NCI-H146 treated with DMSO at 0.1 percent for 48 hours (cell line): ENCODE results near the gene PSMG1.
"Not testable (repeated sequence)": the region's sequence is repeated elsewhere in the genome, so short reads cannot be mapped to it uniquely, and the experiment has no call there.

Experiments used
- DNase-seq: peaks from one replicate; lab custom pipeline; 2025; ENCODE audit not compliant: unreplicated experiment; lab: John Stamatoyannopoulos, UW

PSMG1 gene, protein sequence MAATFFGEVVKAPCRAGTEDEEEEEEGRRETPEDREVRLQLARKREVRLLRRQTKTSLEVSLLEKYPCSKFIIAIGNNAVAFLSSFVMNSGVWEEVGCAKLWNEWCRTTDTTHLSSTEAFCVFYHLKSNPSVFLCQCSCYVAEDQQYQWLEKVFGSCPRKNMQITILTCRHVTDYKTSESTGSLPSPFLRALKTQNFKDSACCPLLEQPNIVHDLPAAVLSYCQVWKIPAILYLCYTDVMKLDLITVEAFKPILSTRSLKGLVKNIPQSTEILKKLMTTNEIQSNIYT

GRCh38 chr21:39183272-39184049, at the start of gene PSMG1:
TSS of gene PSMG1 (minus strand) at chr21:39183451. CDS start at chr21:39183385, 66 bp downstream.
- peak; percentile 79 for DNase-seq

DNA sequence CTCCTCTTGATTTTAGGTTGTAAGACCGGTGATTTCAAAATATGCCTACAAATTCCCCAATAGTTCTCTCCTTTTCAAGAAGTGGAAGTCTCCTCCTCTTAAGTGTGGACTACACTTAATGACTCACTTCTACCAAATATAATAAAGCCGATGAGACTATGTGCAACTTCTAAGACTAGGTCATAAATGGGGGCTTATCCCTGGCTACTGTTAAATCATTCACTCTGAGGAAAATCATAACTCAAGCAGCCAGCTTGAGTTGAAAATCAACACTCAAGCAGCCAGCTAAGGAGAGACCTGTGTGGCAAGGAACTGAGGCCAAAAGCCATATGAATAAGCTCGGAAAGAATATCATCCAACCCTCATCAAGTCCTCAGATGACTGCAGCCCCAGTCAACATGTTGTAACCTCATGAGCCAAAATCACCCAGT, 49.6 kb upstream of the PSMG1 start:
- DNase-seq: no peak

- no peak for DNase-seq
Observed at GRCh38 chr21:39224930-39225329, 41.7 kb upstream of the PSMG1 start.

DNA sequence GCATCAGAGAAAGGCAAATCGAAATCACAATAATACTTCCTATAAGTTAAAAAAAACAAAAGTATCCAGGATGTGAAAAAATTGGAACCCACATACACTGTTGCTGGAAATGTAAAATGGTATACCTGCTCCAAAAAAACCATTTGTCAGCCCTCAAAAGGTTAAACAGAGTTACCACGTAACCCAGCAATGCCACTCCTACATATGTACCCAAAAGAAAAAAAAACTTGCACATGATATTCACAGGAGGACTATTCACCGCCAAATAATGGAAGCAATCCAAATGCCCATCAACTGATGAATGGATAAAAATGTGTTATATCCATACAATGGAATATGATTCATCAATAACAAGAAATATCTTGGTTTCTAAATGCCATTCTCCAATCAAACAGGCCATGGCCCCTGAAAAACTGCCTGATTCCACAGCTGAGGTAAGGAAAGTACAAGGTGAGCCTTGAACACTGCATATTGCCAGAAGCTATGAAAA, 38.8 kb upstream of the PSMG1 start:
- no peak for DNase-seq

- no peak for DNase-seq
Observed at GRCh38 chr21:39221282-39221996, 38.2 kb upstream of the PSMG1 start.

- not testable (repeated sequence) for DNase-seq
Observed at GRCh38 chr21:39220875-39221274, 37.6 kb upstream of the PSMG1 start.

GRCh38 chr21:39220150-39220549, 36.9 kb upstream of the PSMG1 start:
- no peak for DNase-seq

DNA sequence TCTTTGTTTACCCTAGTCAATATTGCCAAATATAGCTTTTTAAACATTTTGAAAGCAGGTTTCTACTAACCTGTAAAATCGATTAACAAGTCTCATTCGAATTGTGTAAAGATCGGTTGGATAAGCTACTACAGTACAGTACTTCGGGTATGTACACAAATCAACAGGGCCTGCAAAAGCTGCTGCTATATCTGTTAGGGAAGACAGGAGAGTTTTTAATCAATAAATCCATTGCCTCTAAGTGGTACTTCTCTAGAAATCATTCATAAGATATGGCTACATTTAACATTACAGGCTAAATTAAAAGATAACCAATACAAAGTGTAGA, 34.8 kb upstream of the PSMG1 start:
- no peak for DNase-seq

GRCh38 chr21:39217356-39218081, 34.3 kb upstream of the PSMG1 start:
- peak; percentile 85 for DNase-seq

- DNase-seq: no peak
Observed at GRCh38 chr21:39216290-39216689, 33.0 kb upstream of the PSMG1 start.

DNA sequence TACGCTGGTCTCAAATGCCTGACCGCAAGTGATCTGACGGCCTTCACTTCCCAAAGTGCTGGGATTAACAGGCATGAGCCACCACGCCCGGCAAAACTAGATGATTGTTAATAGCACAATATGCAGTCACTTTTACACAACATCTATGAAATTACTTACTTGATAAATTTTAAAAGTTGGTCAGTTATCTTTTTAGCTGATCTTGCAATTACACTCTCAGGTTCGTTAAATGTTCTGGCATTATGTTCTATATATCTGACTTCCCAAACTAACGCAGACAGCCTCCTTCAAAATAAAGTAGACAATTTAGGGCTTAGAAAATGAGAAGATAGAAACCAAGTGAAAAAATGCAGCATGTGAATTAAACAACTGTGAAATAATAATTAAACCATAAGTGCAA, 31.8 kb upstream of the PSMG1 start:
- DNase-seq: no peak

DNA sequence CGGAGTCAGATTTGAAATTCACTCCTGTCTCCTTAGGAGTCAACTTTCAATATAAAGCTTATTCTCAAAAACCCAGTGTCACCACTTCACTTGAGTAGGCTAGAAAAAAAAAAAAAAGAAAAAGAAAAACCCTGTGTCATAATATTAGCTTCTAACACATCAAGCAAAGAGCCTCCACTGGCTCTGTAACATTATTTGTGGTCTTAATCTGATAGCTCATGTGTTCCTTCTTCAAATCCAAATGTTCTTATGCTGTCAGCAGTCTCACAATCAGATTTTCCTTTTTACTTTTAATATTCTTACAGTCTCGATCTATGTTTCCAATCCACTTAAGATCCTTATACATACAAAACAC, 26.1 kb upstream of the PSMG1 start:
- no peak for DNase-seq

- DNase-seq: no peak
Observed at GRCh38 chr21:39208624-39209333, 25.5 kb upstream of the PSMG1 start.

GRCh38 chr21:39204134-39204533, 20.9 kb upstream of the PSMG1 start:
- DNase-seq: no peak

DNA sequence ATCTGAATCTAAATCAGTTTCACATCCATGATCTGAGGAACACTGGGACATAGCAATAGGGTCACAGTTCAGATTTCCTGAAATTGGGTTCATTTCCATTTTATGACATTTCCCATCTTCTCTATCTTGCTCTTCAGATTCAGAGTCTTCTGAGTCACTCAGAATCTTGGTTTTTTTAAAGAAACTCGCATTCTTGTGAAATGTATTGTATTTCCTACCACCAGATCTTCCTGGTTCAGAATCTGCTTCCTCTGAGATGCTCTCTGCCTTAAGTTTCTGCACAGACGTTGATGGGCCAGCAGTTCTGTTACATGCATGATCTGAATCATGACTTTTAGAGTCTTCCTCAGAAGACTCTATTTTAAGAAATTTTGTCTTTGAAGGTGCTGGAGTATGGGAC, 15.5 kb upstream of the PSMG1 start:
- no peak for DNase-seq

DNA sequence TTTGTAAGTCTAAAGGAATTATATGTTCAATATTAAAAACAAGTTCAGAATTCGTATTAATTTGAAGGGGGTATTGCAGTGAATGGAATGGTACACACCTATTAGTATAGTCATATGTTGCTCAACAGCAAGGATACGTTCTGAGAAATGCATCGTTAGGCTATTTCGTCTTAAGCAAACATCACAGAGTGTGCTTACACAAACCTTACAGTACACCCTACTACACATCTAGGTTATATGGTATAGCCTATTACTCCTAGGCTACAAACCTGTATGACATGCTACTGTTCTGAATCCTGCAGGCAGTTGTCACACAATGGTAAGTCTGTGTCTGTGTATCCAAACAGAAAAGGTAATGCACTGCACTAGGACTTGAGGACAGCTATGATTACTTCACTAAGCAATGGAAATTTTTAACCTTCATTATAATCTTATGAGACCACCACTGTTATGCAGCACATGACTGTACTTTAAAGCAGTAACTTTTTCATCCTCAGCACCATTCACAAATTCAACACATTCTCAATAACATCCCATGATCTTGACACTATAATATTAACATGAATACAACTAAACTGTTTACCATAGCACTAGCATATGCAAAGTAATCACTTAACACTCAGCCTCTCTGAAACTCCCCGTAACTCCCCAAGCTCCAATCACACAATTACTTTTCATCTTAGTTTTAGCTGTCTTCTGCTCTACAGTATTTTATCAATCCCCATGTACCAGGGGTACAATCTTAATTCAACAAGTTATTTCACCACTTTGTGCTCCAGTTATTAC, 14.4 kb upstream of the PSMG1 start:
- no peak for DNase-seq

DNA sequence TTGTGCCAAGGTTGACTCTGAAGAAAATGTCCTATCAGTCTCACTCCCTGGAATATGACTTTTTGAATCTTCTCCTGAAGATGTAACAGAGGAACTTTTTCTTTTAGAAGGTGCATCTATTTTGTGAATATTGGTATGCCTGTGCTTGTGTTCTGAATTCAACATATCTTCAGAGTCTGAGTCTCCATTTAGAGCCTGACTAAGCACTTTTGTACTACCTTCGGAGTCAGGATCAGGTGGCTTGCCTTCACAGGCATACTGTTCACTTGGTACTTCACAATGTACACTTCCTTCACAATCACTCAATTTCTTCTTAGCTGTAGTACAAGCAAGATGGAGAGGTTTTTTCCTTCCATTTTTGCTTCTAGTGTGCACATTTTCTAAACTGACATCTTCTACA, 13.6 kb upstream of the PSMG1 start:
- DNase-seq: no peak

DNA sequence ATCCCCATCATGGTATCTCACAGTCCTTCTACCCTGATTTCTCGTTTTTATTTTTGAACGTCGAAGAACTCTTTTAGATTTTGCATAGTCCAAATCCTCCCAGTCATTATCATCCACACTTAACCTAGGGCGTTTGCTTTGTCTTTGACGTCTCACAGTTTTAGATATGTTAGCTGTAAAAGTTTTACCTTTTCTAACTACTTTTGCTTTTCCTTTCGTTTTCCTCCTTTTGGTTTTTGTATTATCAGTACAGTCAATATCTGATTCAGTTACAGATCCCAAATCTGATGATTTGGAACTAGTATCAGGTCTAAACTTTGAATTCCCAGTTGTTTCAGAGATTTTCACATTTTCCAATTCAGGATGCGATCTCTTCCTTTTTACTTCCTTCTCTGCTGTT, 13.1 kb upstream of the PSMG1 start:
- no peak for DNase-seq

- DNase-seq: no peak
Observed at GRCh38 chr21:39193380-39193779, 10.1 kb upstream of the PSMG1 start.
